Duodenal mucosa (tissue), 2 donors: ENCODE measurements around the gene PPP1R37.

ENCODE experiments used
- H3K27ac ChIP-seq: one replicate; pipeline ENCODE4 v1.7.0; 2013; ENCODE audit warnings: low read depth, low read length
- H3K27me3 ChIP-seq, 2 donors: one replicate each; pipeline ENCODE4 v1.7.0; 2013; ENCODE audit warnings: low read length in 2 of 2, control low read depth in 1 of 2; ENCODE audit not compliant: insufficient read depth in 2 of 2, control insufficient read depth in 1 of 2
- H3K36me3 ChIP-seq, 2 donors: one replicate each; pipeline ENCODE4 v1.7.0; 2013; ENCODE audit warnings: low read length in 2 of 2, control low read depth in 1 of 2; ENCODE audit not compliant: insufficient read depth in 2 of 2, control insufficient read depth in 1 of 2
- H3K4me1 ChIP-seq, 2 donors: one replicate each; pipeline ENCODE4 v1.7.0; 2013; ENCODE audit warnings: low read length in 2 of 2, control low read depth in 1 of 2; ENCODE audit not compliant: insufficient read depth in 2 of 2, control insufficient read depth in 1 of 2
- H3K4me3 ChIP-seq, 2 donors: one replicate each; pipeline ENCODE4 v1.7.0; 2013; ENCODE audit warnings: low read length in 2 of 2, low read depth in 1 of 2
- H3K9ac ChIP-seq, 2 donors: one replicate each; pipeline ENCODE4 v1.7.0; 2013; ENCODE audit warnings: low read length in 2 of 2, low read depth in 1 of 2
- H3K9me3 ChIP-seq, 2 donors: one replicate each; pipeline ENCODE4 v1.7.0; 2013; ENCODE audit warnings: low read length in 2 of 2, control low read depth in 1 of 2; ENCODE audit not compliant: control insufficient read depth in 1 of 2

The PPP1R37 gene

DNA sequence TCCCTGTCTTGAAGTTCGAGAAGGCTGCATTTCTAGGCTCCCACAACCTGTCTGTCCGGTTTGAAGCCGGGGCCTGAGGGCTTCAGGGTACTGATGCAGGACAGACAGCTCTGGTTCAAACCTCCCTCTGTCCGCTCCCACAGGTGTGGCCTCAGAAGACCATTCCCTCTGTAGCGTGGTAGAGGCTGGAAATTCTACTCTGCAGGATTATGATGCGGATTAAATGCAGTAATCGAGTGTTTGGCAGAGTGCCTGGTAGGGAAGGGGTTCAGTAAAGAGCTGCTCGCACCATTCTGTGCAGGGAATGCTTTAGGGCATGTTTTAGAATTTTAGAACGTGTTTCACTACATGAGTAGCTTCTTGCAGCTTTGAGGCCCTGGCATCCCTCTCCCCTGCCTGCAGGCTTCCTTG, 30.5 kb downstream of the PPP1R37 start:
- no peak overlapping the region for H3K9ac ChIP-seq
- H3K27me3 ChIP-seq = no peaks in the 10 kb centered on the region
- no peak overlapping the region for H3K4me3 ChIP-seq
- H3K36me3 ChIP-seq = peaks cover 0 to 5% of the 10 kb centered on the region in 2 donors
- H3K4me1 ChIP-seq = peaks cover 15 to 31% of the 10 kb centered on the region in 2 donors
- no peak overlapping the region for H3K27ac ChIP-seq
- H3K9me3 ChIP-seq = no peaks in the 10 kb centered on the region

DNA sequence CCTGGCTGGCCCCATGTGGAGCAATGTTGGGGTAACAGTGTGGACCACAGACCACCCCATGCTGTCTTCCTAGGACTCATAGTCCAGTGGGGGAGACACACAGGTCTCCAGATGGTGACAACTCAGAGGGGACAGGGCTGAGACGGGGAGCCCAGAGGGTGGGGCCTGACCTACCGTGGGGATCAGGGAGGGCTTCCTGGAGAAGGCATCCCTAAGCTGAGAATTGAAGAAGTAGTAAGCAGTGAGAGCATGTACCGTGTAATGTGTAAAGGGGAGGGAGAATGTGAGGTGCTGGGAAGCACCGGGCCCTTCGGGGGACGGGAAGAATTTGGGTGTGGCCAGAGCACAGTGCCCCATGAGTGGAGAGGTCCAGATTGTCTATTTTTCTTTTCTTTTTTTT, 31.0 kb downstream of the PPP1R37 start:
- Histone ChIP-seq H3K27me3 (no peaks in the 10 kb centered on the region), H3K4me3 (no peak overlapping the region), H3K36me3 (peaks cover 0 to 9% of the 10 kb centered on the region in 2 donors), H3K9ac (no peak overlapping the region), H3K4me1 (peaks cover 11 to 27% of the 10 kb centered on the region in 2 donors), H3K27ac (no peak overlapping the region), H3K9me3 (no peaks in the 10 kb centered on the region)

DNA sequence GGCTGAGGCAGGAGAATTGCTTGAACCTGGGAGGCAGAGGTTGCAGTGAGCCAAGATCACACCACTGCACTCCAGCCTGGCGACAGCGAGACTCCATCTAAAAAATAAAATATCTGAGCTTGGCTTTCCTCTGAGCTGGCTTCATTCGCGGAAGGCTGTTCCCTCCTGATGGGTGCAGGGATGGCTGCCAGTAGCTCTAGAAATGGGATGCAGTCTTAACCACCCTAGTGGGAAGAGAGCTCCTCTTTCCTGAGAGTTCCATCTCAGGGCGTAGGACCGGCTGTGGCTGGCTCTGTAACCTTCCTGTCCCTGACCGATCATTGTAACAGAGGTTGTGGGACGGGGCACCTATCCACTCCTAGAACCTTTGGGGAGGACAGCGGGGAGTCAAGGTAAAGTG, 32.4 kb downstream of the PPP1R37 start:
- Histone ChIP-seq H3K4me3 (no peak overlapping the region), H3K9me3 (no peaks in the 10 kb centered on the region), H3K27ac (no peak overlapping the region), H3K9ac (no peak overlapping the region), H3K36me3 (peaks cover 0 to 11% of the 10 kb centered on the region in 2 donors), H3K4me1 (peaks cover 11 to 27% of the 10 kb centered on the region in 2 donors), H3K27me3 (no peaks in the 10 kb centered on the region)

DNA sequence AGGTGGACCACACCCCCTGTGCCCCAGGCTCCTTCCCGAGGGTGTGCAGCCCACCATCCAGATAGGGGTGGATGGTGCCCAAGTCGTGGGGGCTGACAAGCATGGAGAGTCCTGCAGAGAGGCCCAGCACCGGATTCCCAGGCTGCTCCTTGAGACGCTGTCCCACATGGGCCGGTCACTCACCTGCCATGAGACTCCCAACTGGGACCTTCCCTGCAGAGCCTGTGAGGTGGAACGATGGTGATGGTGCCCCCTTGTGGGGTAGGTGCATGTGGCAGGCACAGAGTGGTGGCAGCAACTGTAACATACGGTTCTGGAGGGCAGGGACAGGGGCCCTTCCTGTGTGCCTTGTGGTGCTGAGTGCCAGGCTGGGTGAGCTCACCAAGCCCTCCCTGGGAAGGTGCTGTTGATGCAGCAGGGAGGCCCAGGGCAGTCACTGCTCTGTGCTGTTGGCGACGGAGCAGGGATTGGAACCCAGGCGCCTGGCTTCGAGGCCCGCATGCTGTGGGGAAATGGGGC, 33.1 kb downstream of the PPP1R37 start:
- Histone ChIP-seq H3K9ac (no peak overlapping the region), H3K27ac (no peak overlapping the region), H3K4me3 (no peak overlapping the region), H3K4me1 (peaks cover 11 to 23% of the 10 kb centered on the region in 2 donors), H3K36me3 (peaks cover 0 to 11% of the 10 kb centered on the region in 2 donors), H3K9me3 (no peaks in the 10 kb centered on the region), H3K27me3 (no peaks in the 10 kb centered on the region)

DNA sequence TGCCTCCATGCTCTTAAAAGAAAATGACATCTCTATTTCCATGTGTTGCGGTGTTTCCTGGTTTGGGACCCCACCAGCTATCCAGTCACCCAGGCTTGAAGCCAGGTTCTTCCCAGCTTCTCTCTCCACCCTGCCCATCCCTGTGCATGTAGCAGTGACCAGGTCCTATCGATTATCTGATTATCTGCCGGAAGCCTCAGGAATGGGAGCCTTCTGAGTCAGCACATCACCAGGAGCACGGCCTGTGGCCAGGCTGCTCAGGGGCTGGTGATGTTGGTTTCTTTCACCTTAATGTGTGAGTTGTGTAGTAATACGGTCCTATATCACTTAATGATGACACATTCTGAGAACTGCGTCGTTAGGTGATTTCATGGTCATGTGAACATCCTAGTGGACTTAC, 33.7 kb downstream of the PPP1R37 start:
- Histone ChIP-seq H3K27ac (no peak overlapping the region), H3K4me1 (peaks cover 11 to 17% of the 10 kb centered on the region in 2 donors), H3K9ac (no peak overlapping the region), H3K36me3 (peaks cover 0 to 13% of the 10 kb centered on the region in 2 donors), H3K27me3 (no peaks in the 10 kb centered on the region), H3K9me3 (no peaks in the 10 kb centered on the region), H3K4me3 (no peak overlapping the region)

DNA sequence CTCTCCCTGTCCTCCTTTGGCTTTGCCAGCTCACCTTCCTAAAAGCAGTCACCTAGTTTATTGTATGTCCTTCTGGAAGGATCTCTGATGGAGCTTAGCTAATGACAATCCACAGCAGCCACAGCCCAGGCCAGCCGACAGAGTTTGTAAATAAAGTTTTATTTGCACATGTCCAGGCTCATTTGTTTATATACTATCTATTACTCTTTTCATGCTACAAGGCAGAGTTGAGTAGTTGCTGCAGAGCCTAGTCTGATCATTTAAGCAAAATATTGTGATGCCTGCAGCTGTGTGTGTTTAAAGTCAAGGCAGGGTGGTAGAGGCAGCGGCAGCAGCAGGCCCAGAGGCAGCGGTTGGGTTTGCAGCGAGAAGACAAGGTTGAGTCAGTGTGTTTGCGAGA, 35.2 kb downstream of the PPP1R37 start:
- no peaks in the 10 kb centered on the region for H3K27me3 ChIP-seq
- H3K9ac ChIP-seq = no peak overlapping the region
- peaks cover 6% of the 10 kb centered on the region in 2 donors for H3K4me1 ChIP-seq
- no peak overlapping the region for H3K4me3 ChIP-seq
- H3K36me3 ChIP-seq = peaks cover 0 to 15% of the 10 kb centered on the region in 2 donors
- H3K27ac ChIP-seq = no peak overlapping the region
- H3K9me3 ChIP-seq = no peaks in the 10 kb centered on the region

DNA sequence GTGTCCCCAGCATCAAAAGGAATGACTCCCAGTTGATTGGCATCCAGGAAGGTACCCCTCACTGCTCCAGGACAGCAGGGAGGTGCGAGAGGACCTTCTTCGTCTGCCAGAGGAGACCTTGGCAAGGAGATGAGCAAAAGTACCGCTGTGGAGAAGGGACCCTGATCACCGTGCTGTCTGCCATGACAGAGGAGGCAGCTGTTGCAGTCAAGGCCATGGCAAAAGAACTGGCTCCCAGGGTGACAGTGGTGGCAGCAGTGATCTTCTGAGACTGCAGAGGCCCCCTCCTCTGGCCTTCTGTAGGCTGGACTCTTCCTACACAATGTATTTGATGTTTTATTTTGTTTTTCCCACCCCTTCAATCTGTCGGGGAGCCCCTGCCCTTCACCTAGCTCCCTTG, 35.8 kb downstream of the PPP1R37 start:
- H3K9ac ChIP-seq = no peak overlapping the region

DNA sequence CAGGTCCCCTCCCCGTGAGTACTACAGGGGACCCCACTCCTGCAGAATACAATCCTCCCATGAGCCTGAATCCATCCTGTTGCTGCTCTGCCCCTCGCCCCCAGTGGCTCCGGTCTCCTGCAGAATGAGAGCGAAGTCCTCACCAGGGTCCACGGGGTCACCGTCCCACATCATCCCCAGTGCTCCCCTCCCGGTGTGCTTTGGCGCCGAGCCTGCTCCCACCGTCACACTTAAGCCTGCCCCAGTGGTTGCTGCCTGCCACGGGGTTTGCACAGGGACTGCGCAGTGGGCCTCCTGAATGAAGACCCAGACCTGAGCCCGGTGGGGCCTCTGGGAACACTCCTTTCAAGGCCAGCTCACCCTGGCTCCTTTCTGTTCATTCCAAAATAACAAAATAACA, 37.3 kb downstream of the PPP1R37 start:
- Histone ChIP-seq H3K36me3 (peaks cover 0 to 18% of the 10 kb centered on the region in 2 donors), H3K27me3 (no peaks in the 10 kb centered on the region), H3K4me1 (peaks cover 6% of the 10 kb centered on the region in 2 donors), H3K27ac (no peak overlapping the region), H3K9ac (no peak overlapping the region), H3K4me3 (no peak overlapping the region), H3K9me3 (no peaks in the 10 kb centered on the region)

More for the DNA sequence above, 35.8 kb downstream of the PPP1R37 start:
- Histone ChIP-seq H3K27ac (no peak overlapping the region), H3K9me3 (no peaks in the 10 kb centered on the region), H3K4me1 (peaks cover 6% of the 10 kb centered on the region in 2 donors), H3K27me3 (no peaks in the 10 kb centered on the region), H3K4me3 (no peak overlapping the region), H3K36me3 (peaks cover 0 to 18% of the 10 kb centered on the region in 2 donors)

DNA sequence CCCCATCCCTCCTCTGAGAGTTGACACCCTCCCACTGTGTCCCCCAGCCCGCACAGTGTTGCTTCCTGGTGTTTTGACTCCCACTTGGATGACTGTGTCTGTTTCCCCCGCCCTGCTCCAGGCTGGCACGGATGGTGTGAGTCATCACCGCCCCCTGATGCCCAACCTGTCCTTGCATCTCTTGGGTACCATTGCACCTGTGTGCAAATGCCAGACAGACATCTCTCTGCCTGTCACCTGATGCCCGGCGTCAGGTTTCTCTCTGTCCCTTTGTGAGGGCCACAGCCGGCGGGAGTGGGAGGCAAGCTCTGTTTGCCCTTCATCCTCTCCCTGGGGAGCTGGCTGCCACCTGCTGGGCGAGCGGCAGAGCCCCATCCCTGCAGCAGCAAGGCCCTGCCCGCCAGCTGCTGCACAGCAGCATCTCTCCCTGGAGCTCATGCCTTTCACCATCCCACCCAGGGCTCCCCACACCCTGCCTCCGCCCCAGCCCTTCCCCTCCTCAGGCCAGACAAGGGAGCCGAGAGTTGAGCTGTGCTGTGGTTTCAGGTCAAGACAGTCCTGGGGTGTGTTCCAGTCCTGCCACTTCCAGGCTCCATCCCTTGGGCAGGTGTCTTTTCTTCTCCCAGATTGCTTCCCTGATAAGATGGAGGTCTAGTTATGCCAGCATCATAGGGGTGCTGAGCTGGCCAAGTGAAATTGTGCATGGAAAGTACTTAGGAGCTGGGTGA, 38.1 kb downstream of the PPP1R37 start:
- Histone ChIP-seq H3K9ac (no peak overlapping the region), H3K4me3 (no peak overlapping the region), H3K27ac (no peak overlapping the region), H3K9me3 (no peaks in the 10 kb centered on the region), H3K4me1 (peaks cover 3 to 4% of the 10 kb centered on the region in 2 donors), H3K36me3 (peaks cover 0 to 18% of the 10 kb centered on the region in 2 donors), H3K27me3 (no peaks in the 10 kb centered on the region)

DNA sequence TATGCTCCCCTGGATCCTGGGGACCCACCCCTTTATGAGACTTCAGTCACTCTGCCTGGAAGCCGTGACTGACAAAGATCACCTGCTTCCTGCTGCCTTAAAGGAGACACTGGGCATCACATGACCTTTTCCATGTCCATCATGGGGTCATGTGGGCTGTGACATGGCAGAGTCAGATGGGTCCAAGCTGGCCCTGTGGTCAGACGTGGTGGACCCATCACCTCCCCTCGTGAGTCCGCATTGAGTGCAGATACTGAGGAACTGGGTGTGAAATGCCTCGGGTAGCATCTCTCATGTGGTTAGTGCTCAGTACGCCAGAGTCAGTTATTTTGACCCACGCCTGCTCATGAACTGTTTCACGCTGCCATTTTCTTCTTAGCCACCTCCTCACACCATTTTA, 40.7 kb downstream of the PPP1R37 start:
- no peak overlapping the region for H3K9ac ChIP-seq
- H3K9me3 ChIP-seq = no peaks in the 10 kb centered on the region
- H3K36me3 ChIP-seq = peaks cover 0 to 12% of the 10 kb centered on the region in 2 donors

More for the DNA sequence above, 40.7 kb downstream of the PPP1R37 start:
- H3K4me1 ChIP-seq = peaks cover 2 to 11% of the 10 kb centered on the region in 2 donors
- H3K27ac ChIP-seq = no peak overlapping the region
- no peaks in the 10 kb centered on the region for H3K27me3 ChIP-seq
- H3K4me3 ChIP-seq = no peak overlapping the region
